HCT116 (cell line): ENCODE results near the gene OR2B2. TPM values are rescaled to one million over a fixed set of nuclear protein-coding genes. Genes with fewer than 3 reads are reported as not detected.

Source experiments
- ATAC-seq: fragments of 200-7000 bp; cut with Tn5 transposase; 2 replicates; pipeline ENCODE4 v1.9.1; 2020; ENCODE audit warnings: mild to moderate bottlenecking, moderate library complexity
- BruUV-seq: library from RNA; stranded (reverse); fragments of 400-500 nt; replicated peaks from 2 replicates; lab custom pipeline; 2021; lab: Mats Ljungman, UMichigan
- CTCF ChIA-PET: fragments of 300-600 bp; sonication (Branson Sonifier 250); formaldehyde crosslinking; loops from one replicate; lab custom pipeline; 2021; ENCODE audit warnings: antibody characterized with exemption; lab: Charles Lee
- POLR2A ChIA-PET: fragments of 300-600, 350-600 bp; sonication (Branson Sonifier 250); formaldehyde crosslinking; loops from one replicate; lab custom pipeline; 2021; ENCODE audit warnings: antibody characterized with exemption; lab: Charles Lee
- RAD21 ChIA-PET, 2 experiments: fragments of 300-600 bp; sonication (Branson Sonifier 250); formaldehyde crosslinking; loops; one replicate each; lab custom pipeline; 2023; ENCODE audit warnings: low total read pairs in 2 of 2; ENCODE audit not compliant: uncharacterized antibody in 2 of 2, unreplicated experiment in 2 of 2, low non-redundant PET in 1 of 2; lab: Charles Lee
- DNase-seq: peaks from one replicate; pipeline ENCODE4 v3.0.0-alpha.2; 2010; ENCODE audit warnings: low read depth, low spot score
- H2AFZ ChIP-seq: fragments of 200-600 bp; shearing (Covaris generic), sonication (generic); 2 replicates; pipeline ENCODE4 v1.6.1; 2017; ENCODE audit warnings: low read depth, mixed run types, mixed read lengths, antibody characterized with exemption, low read length; ENCODE audit not compliant: poor library complexity, severe bottlenecking
- H3K27ac ChIP-seq: 2 replicates; pipeline ENCODE4 v1.5.1; 2012; ENCODE audit warnings: low read depth, low read length
- H3K27me3 ChIP-seq: fragments of 200-600 bp; sonication (generic); 2 replicates; pipeline ENCODE4 v1.6.1; 2016; ENCODE audit warnings: mixed run types, low read length, mixed read lengths; ENCODE audit not compliant: insufficient read depth
- H3K36me3 ChIP-seq, 2 experiments: fragments of 200-500 bp in 1 of 2; fragments of 200-600 bp in 1 of 2; sonication (Bioruptor generic) in 1 of 2; sonication (generic) in 1 of 2; 2 replicates each; pipeline versions ENCODE4 v1.5.1 to v1.6.1; 2014 to 2016; ENCODE audit warnings: low read length in 2 of 2, inconsistent platforms in 1 of 2, mixed read lengths in 1 of 2, mixed run types in 1 of 2; ENCODE audit not compliant: insufficient read depth in 2 of 2, control insufficient read depth in 1 of 2
- H3K4me1 ChIP-seq, 2 experiments: fragments of 200-600 bp in 1 of 2; sonication (generic) in 1 of 2; 2 replicates each; pipeline versions ENCODE4 v1.5.1 to v1.6.1; 2012 to 2017; ENCODE audit warnings: low read length in 2 of 2, inconsistent platforms in 1 of 2, mild to moderate bottlenecking in 1 of 2, mixed read lengths in 1 of 2, mixed run types in 1 of 2, moderate library complexity in 1 of 2; ENCODE audit not compliant: insufficient read depth in 2 of 2, control insufficient read depth in 1 of 2
- H3K4me2 ChIP-seq: fragments of 200-600 bp; sonication (generic); 2 replicates; pipeline ENCODE4 v1.6.1; 2017; ENCODE audit warnings: mixed run types, low read length, mixed read lengths
- H3K4me3 ChIP-seq, 2 experiments: fragments of 200-600 bp in 1 of 2; sonication (generic) in 1 of 2; replicated peaks in 1 of 2; 2 replicates each; pipeline ENCODE4 v1.5.1; 2011 to 2016; ENCODE audit warnings: low read length in 2 of 2, control low read depth in 1 of 2, low read depth in 1 of 2, mild to moderate bottlenecking in 1 of 2, mixed read lengths in 1 of 2, mixed run types in 1 of 2
- H3K79me2 ChIP-seq: fragments of 200-600 bp; sonication (generic); 2 replicates; pipeline ENCODE4 v1.6.1; 2017; ENCODE audit warnings: mild to moderate bottlenecking, mixed run types, low read length, moderate library complexity, mixed read lengths; ENCODE audit not compliant: insufficient read depth
- H3K9ac ChIP-seq: fragments of 200-600 bp; sonication (generic); 2 replicates; pipeline ENCODE4 v1.6.1; 2016; ENCODE audit warnings: low read length, mixed read lengths
- H3K9me2 ChIP-seq: fragments of 200-600 bp; sonication (generic), shearing (Covaris generic); 2 replicates; pipeline ENCODE4 v1.6.1; 2017; ENCODE audit warnings: mixed run types, mild to moderate bottlenecking, moderate library complexity; ENCODE audit not compliant: insufficient read depth
- H3K9me3 ChIP-seq, 2 experiments: fragments of 200-500 bp in 1 of 2; fragments of 200-600 bp in 1 of 2; sonication (Bioruptor generic) in 1 of 2; sonication (generic) in 1 of 2; 2 replicates each; pipeline ENCODE4 v1.6.1; 2014 to 2017; ENCODE audit warnings: low read length in 2 of 2, mixed read lengths in 2 of 2, inconsistent platforms in 1 of 2, low read depth in 1 of 2, mild to moderate bottlenecking in 1 of 2, mixed run types in 1 of 2, moderate library complexity in 1 of 2; ENCODE audit not compliant: control insufficient read depth in 1 of 2, insufficient read depth in 1 of 2
- H4K20me1 ChIP-seq: fragments of 200-600 bp; sonication (generic), shearing (Covaris generic); 2 replicates; pipeline ENCODE4 v1.6.1; 2017; ENCODE audit warnings: mixed run types, mild to moderate bottlenecking, moderate library complexity; ENCODE audit not compliant: insufficient read depth
- CEBPB ChIP-seq: IDR thresholded peaks from 2 replicates; pipeline ENCODE4 v1.6.1; 2012; ENCODE audit warnings: low read depth
- EGR1 ChIP-seq: IDR thresholded peaks from 2 replicates; pipeline ENCODE4 v1.6.1; 2012; ENCODE audit warnings: low read depth
- ELF1 ChIP-seq: IDR thresholded peaks from 2 replicates; pipeline ENCODE4 v1.6.1; 2012; ENCODE audit warnings: low read depth, borderline replicate concordance
- EZH2phosphoT487 ChIP-seq: fragments of 200-600 bp; IDR thresholded peaks from 2 replicates; pipeline ENCODE4 v1.6.1; 2018; ENCODE audit warnings: antibody characterized with exemption, borderline replicate concordance
- FOSL1 ChIP-seq: IDR thresholded peaks from 2 replicates; pipeline ENCODE4 v1.6.1; 2012; ENCODE audit warnings: low read depth
- POLR2AphosphoS5 ChIP-seq: IDR thresholded peaks from 2 replicates; pipeline ENCODE4 v1.6.1; 2011; ENCODE audit warnings: mild to moderate bottlenecking, low read depth, low read length, moderate library complexity
- RAD21 ChIP-seq: IDR thresholded peaks from 2 replicates; pipeline ENCODE4 v1.6.1; 2012; ENCODE audit warnings: low read depth, mild to moderate bottlenecking
- SP1 ChIP-seq: IDR thresholded peaks from 2 replicates; pipeline ENCODE4 v1.6.1; 2012; ENCODE audit warnings: low read depth
- TCF7L2 ChIP-seq: IDR thresholded peaks from 2 replicates; pipeline ENCODE4 v1.7.0; 2011; ENCODE audit warnings: borderline replicate concordance, inconsistent platforms; ENCODE audit not compliant: insufficient read depth, insufficient read length; ENCODE audit errors: extremely low read depth
- YY1 ChIP-seq: IDR thresholded peaks from 2 replicates; pipeline ENCODE4 v1.6.1; 2011; ENCODE audit warnings: low read length, low read depth, moderate library complexity, mild to moderate bottlenecking; ENCODE audit not compliant: insufficient replicate concordance; ENCODE audit errors: extremely low read depth
- ZFX ChIP-seq: fragments of 450-650 bp; IDR thresholded peaks from 2 replicates; pipeline ENCODE4 v1.6.1; 2017
- ZNF274 ChIP-seq: fragments of 200-500 bp; sonication (Bioruptor generic); IDR thresholded peaks from 2 replicates; pipeline ENCODE4 v1.6.1; 2014; ENCODE audit warnings: mild to moderate bottlenecking, low read depth, low read length, inconsistent platforms
- intact Hi-C: fragments of 100-400 bp; cut with micrococcal nuclease; formaldehyde crosslinking; loops from 2 replicates; pipeline ENCODE4 v1.10.0; 2022
- total RNA-seq: library from RNA; stranded (reverse); gene quantifications from one replicate; pipeline ENCODE4 v1.2.1, GENCODE V29; 2021; ENCODE audit not compliant: unreplicated experiment
- TF ChIP-seq, protein P1 (sequence below): IDR thresholded peaks from 2 replicates; pipeline ENCODE4 v1.6.1; 2012

OR2B2 gene
- total RNA-seq, 1 experiment from 2014 or later, result not detected

GRCh38 chr6:27870291-27870870 lies 41.8 kb downstream of the OR2B2 start:
- TF ChIP-seq RAD21 (no peak), ZNF274 (no peak), POLR2AphosphoS5 (no peak), SP1 (no peak), ZFX (no peak), TCF7L2 (no peak), YY1 (no peak), FOSL1 (no peak), EZH2phosphoT487 (no peak), CEBPB (no peak), ELF1 (no peak), EGR1 (no peak)
- TF ChIP-seq, protein P1, sequence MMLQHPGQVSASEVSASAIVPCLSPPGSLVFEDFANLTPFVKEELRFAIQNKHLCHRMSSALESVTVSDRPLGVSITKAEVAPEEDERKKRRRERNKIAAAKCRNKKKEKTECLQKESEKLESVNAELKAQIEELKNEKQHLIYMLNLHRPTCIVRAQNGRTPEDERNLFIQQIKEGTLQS, result no peak
- Histone ChIP-seq H3K9ac (no peak overlapping the region), H3K4me2 (no peak overlapping the region), H4K20me1 (no peaks in the 10 kb centered on the region), H3K36me3 (no peaks in the 10 kb centered on the region), H3K4me3 (no peak overlapping the region), H3K4me1 (no peaks in the 10 kb centered on the region), H3K9me3 (no peaks in the 10 kb centered on the region), H2AFZ (no peak overlapping the region), H3K27ac (no peak overlapping the region), H3K9me2 (no peaks in the 10 kb centered on the region), H3K27me3 (no peaks in the 10 kb centered on the region), H3K79me2 (no peaks in the 10 kb centered on the region)
- BruUV-seq, result no TSS peak
- ATAC-seq (no peak), DNase-seq (no peak)
- POLR2A ChIA-PET, result interaction anchor here (1.0 to 2.2 kb wide), 4 partner anchors 20 to 32 kb away, joined by 3 to 13 read pairs (median 7); a partner anchor contains a TSS
- CTCF ChIA-PET, result no interaction called here
- intact Hi-C loops, result no loop called here
- RAD21 ChIA-PET, result no interaction called here
